GM15510 (cell line): ENCODE results near the gene EPB41L2.

Experiments
- POLR2A ChIP-seq: IDR thresholded peaks from 3 replicates; pipeline ENCODE4 v1.6.1; 2011; ENCODE audit warnings: borderline replicate concordance; ENCODE audit not compliant: insufficient read length; ENCODE audit errors: extremely low read depth

The EPB41L2 gene

GRCh38 chr6:130908958-130909357, 154.1 kb downstream of the EPB41L2 start:
- no peak for TF ChIP-seq POLR2A

DNA sequence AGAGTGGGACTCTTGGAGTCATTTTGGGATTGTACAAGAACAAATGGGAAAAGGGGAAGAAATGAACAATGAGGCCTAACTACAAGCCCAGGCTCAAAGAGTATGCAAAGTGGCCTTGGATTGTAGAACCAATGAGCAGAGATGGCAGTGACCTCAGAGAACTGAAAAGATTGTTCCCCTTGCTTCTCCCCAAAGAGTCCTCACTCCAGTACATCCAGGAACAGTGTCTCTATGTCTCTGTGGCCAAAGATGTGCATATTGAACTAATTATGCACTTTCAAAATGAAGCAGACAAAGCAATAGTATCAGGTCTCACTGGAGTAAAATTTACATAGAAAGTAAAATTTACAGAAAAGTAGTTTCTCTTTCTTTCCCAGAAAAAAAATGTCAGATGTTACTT, 154.9 kb downstream of the EPB41L2 start:
- no peak for TF ChIP-seq POLR2A

GRCh38 chr6:130907687-130908086, 155.4 kb downstream of the EPB41L2 start:
- TF ChIP-seq POLR2A: no peak

DNA sequence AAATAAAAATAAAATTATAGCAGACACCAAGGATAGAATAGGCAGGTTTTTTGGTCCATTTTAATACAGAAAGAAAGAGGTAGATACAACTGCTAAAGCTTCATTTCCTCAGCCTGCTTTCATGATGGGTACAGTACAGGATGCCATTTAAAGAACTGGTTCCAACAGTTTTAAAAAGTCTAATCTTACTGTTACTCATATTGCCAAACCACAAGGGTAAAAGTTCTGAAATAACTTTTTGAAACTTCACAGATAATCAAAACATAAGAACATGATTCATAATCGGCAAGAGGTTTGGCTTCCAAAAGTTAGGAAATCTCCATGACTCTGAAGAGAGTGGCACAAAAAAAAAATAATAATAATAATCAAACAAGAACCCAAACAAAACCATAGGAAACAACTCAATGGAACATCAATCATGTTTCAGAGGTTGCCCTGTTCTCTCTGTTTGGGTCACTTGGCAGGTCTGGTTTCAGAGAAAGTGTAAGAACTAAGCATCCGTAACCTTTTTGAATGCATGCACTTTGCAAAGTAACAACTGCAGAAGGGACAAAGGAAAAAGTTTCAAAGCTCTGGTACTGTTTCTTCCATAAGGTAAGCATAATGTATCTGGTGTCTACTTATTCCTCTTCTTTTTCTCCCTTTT, 156.2 kb downstream of the EPB41L2 start:
- TF ChIP-seq POLR2A: no peak

DNA sequence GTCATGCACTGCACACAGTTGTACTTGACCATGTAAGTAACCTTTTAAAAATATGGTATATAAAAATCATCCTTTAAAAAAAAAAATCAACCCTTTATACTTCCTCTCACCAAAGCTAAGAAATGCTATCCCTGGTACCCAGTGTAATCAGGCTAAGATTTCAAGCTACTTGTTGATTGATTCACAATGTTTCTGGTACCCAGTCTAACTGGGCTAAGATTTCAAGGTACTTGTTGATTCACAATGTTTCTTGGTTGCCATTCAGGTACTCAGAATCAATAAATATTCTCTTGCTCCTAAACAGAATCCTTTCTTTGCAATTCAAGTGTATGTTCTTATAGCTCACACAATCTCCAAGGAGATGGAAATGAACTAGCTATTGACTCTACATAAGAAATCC, 159.4 kb downstream of the EPB41L2 start:
- no peak for TF ChIP-seq POLR2A

DNA sequence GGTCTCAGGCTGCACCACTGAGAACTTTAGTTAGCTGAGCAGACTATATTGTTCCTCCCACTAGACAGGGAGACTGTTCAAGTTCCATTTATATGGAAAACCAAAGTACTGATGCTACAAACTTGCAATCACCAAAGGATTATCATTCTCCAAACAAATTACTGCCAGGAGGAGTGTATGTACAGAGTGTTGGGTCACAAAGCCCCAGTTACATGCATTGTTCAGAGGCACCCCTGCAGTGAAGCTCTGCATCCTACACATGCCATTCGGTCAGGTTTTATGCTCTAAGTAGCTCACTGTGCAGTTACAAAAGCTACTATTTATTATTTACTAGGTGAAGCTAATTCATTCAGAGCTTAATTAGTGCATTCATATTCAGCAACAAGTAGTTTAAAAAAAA, 160.0 kb downstream of the EPB41L2 start:
- TF ChIP-seq POLR2A: no peak

DNA sequence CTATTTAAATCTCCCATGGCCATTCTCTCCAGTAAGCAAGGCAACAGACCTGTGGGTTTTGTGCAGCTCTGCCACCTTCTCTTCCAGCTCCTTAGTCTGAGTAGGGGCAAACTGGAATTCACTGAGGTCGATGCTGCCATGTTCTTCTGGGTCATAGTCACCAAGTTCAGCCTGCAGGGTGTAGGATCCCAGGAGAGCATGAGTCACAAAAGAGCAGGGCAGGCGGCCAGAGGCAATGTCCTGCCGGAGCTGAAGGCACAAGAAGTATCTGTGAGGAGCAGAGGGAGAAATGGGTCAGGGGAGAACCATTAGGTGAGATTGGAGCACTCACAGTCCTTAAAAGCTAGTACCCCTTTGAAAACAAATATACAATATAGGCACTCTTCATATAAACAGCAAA, 162.1 kb downstream of the EPB41L2 start:
- no peak for TF ChIP-seq POLR2A

GRCh38 chr6:130896249-130896648, 166.8 kb downstream of the EPB41L2 start:
- no peak for TF ChIP-seq POLR2A

DNA sequence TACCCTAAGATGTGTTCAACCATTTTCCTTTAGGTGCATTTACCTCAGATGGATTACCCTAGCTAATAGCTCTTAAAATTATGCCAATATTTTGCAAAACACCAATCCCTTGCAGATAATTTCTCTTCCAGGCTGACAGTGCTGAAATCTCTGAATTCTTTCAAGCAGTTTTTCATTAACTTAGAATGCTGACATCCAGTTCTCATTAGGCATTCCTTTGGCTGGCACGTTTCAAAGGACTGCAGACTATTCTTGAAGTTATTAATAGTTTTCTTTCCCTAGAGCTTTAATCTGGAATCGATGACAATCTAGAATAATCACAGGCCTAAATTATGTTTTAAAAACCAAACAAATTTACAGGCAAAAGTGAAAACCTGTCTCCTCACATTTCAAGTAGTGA, 167.5 kb downstream of the EPB41L2 start:
- TF ChIP-seq POLR2A: no peak

- no peak for TF ChIP-seq POLR2A
Observed at GRCh38 chr6:130893766-130894165, 169.3 kb downstream of the EPB41L2 start.

- no peak for TF ChIP-seq POLR2A
Observed at GRCh38 chr6:130893277-130893676, 169.8 kb downstream of the EPB41L2 start.

DNA sequence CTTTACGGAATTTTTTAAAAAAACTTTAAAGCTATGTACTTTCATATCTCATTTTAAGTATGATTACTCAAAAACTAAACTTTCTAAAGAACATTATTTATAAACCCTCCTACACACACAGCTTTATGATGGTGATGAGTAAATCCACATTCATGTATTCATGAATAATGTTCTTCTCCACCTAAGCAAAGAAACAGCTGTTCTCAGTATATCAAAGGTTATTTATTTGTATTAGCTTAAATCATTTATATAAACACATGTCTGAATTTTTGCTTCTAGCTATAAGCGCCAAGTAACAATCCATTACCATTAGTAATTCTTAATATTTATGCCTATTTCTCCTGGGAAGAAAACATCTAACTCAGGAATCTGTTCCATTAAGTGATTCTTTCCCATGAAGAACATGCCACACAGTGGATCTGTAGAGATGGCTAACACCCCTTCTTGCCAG, 172.5 kb downstream of the EPB41L2 start:
- TF ChIP-seq POLR2A: no peak

DNA sequence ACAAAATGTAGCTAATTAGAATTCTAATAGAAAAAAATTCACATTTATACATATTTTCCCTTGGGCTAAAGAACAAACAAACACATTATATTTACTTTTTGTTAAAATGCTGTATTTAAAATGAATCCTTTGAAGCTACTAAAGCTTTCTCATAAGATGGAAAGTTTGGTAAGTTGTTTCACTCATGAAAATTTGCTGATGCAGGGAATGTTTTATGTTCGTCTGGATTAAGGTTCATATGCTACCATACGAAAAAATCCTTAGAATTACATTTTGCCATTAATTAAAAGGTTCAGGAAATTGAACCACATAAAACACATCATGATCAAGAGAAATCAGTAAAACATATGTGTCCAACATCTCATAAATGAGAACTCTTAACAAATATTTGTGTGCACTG, 173.6 kb downstream of the EPB41L2 start:
- no peak for TF ChIP-seq POLR2A

- TF ChIP-seq POLR2A: no peak
Observed at GRCh38 chr6:130888246-130888645, 174.8 kb downstream of the EPB41L2 start.

DNA sequence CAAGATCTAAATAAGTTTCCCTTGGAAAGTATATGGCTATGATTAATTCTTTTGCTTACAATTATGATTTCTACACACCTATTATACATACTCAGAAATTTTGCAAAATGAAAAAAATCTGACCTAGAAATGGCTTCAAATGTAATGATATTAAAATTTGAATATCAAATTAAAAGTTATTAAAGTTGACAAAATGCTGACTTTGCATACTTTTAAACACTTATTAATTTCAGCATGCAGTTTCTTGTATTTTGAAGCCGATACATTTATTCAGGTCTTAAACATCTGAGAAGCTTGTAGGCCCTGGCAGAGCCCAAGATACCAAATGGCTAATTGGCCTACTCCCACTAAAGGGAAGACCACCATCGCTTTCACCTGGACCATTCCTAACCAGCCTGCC, 176.1 kb downstream of the EPB41L2 start:
- TF ChIP-seq POLR2A: no peak

- TF ChIP-seq POLR2A: no peak
Observed at GRCh38 chr6:130885392-130886192, 177.5 kb downstream of the EPB41L2 start.

GRCh38 chr6:130882370-130882769, 180.7 kb downstream of the EPB41L2 start:
- TF ChIP-seq POLR2A: no peak

DNA sequence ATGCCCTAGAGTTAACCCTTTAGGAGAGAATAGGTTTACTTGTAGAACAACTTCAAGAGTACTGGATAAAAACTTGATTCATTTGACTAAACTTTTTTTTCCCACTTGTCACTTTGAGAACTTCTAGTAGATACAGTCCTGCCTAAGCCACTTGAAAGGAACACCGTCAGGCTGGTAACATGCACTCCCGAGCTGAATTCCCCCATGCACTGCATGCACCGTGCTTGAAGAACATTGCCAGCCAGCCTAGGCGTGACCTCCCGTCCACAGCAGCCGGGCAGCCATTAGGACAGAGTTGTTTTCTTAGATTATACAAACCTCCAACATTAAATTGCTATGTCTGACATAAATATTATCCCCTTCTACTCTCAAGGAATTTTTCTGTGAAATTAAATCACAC, 183.2 kb downstream of the EPB41L2 start:
- no peak for TF ChIP-seq POLR2A
